ENCODE data around the gene EXOC3.

DNA sequence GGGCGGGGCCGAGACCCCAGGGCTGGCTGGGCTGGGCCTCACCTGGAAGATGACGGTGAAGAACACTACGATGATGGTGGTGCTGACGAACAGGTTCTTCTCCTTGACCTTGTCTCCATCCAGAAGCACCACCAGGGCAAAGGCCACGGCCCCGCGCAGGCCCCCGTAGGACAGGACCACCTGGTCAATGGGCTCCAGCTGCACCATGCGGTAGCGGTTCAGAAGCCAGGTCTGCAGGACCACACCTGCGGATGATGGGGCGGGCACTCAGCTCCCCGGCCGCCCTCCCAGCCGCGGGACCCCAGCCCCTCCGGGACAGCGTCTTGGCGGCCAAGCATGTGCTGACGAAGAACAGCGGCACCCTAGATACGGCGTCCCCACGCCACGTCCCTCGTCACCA is 39.5 kb downstream of the EXOC3 start:
- TF ChIP-seq CTCF (IDR thresholded peaks at IDR 0.05; ENCODE audit: low read depth, low read length), result no peak
- TF ChIP-seq EZH2phosphoT487 (IDR thresholded peaks at IDR 0.05; ENCODE audit: low read depth), result no peak
